ENCODE data around the gene CEBPA.

CEBPA gene

GRCh38 chr19:33264881-33265445 lies 37.4 kb downstream of the CEBPA start:
- no peak overlapping the region for H3K4me3 Mint-ChIP-seq
- no peak overlapping the region for H3K27ac Mint-ChIP-seq (ENCODE audit: low read depth)
- H3K4me1 Mint-ChIP-seq, result peaks cover 26% of the 10 kb centered on the region
- no peaks in the 10 kb centered on the region for H3K9me3 Mint-ChIP-seq
- ATAC-seq (replicated peaks; ENCODE audit: extremely low read depth, poor library complexity, severe bottlenecking) (no peak), DNase-seq (ENCODE audit: low spot score in 2 of 2) (no peak)
- H3K27me3 Mint-ChIP-seq, result peaks cover 11% of the 10 kb centered on the region
- peaks cover 2% of the 10 kb centered on the region for H3K36me3 Mint-ChIP-seq (ENCODE audit: insufficient read depth)

- peaks cover 19% of the 10 kb centered on the region for H3K27me3 Mint-ChIP-seq
- H3K36me3 Mint-ChIP-seq (ENCODE audit: insufficient read depth), result peaks cover 3% of the 10 kb centered on the region
- ATAC-seq (replicated peaks; ENCODE audit: extremely low read depth, poor library complexity, severe bottlenecking) (no peak), DNase-seq (ENCODE audit: low spot score in 2 of 2) (no peak)
- peaks cover 1% of the 10 kb centered on the region for H3K9me3 Mint-ChIP-seq
- peaks cover 26% of the 10 kb centered on the region for H3K4me1 Mint-ChIP-seq
- H3K27ac Mint-ChIP-seq (ENCODE audit: low read depth), result no peak overlapping the region
- H3K4me3 Mint-ChIP-seq, result no peak overlapping the region
Measured at GRCh38 chr19:33263325-33264023, 38.9 kb downstream of the CEBPA start.

DNA sequence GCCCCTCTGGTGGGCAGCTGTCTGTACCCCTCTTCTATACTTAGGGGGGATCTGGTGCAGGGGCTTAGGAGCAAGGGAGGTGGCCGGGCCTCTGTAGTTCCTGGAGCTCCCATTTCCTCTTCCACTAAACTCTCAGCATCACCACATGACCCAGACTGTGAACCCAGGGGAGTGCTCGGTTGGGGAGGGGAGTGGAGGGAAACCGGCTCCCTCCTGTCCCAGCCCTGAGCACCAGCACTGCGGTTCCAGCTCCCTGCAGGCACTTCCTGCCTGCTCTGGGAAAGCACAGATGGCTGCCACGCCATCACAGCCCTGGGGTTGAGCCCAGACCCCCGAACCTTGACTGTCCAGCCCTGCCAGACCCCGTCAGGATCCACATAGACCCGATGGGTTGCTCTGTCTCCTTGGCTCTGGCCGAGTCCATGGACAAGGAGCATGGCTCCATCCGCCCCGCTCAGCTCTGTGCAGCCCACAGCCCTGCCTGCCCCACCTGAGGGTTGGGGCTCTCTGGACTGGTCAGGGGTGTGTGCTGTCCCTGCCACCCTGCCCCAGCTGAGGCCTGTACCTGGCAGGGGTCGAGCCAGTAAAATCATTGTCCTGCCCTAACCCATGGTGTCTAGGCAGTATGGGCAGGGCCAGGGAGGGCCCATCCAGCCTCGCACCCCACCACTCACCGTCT lies 40.7 kb downstream of the CEBPA start:
- no peak for ATAC-seq (replicated peaks; ENCODE audit: extremely low read depth, poor library complexity, severe bottlenecking)
- DNase-seq (ENCODE audit: low spot score in 2 of 2), result no peak
- H3K4me1 Mint-ChIP-seq, result peaks cover 26% of the 10 kb centered on the region
- peaks cover 19% of the 10 kb centered on the region for H3K27me3 Mint-ChIP-seq
- peaks cover 9% of the 10 kb centered on the region for H3K9me3 Mint-ChIP-seq
- H3K27ac Mint-ChIP-seq (ENCODE audit: low read depth), result no peak overlapping the region
- H3K36me3 Mint-ChIP-seq (ENCODE audit: insufficient read depth), result peaks cover 3% of the 10 kb centered on the region
- H3K4me3 Mint-ChIP-seq, result peak overlapping the region; percentile 37

DNA sequence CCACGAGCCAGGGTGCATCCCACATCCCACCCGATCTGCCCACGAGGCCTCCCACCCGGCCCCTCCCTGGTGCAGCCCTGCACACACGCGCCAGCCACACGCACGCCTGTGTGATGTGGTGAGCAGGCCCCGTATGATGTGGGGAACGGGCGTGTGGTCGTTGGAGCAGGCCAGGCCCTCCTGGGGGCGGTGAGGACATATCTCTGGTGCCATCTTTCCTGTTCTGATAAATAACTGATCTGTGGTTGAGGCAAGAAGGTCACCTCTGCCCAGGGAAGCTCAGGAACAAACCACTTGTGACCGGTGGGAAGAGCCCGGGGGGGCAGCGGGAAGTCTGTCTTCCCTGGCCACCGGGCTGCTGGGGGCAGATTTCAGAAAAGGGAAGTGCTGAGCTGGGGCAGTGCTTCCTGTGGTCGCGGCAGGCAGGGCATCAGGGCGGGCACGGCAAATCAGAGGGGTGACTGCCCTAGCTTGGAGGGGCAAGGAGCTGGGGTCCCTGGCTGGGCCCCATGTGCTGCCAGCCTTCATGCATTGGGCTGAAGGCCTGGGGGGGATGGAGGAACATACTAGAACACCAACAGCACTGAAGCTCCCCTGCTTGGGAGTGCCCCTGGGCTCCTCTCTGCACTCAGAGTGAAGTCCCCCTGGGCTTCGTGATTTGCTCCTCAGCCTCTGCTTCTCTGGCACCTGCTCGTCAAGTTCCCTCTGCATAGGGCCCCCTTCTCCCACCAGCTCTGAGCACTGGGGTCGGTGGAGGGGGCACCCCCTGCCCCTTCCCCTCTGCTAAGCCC lies 41.5 kb downstream of the CEBPA start:
- Mint-ChIP-seq H3K4me3 (peak overlapping the region; percentile 37), H3K36me3 (ENCODE audit: insufficient read depth) (peaks cover 3% of the 10 kb centered on the region), H3K9me3 (peaks cover 9% of the 10 kb centered on the region), H3K4me1 (peaks cover 26% of the 10 kb centered on the region), H3K27me3 (peaks cover 19% of the 10 kb centered on the region), H3K27ac (ENCODE audit: low read depth) (peak overlapping the region; percentile 64)
- ATAC-seq (replicated peaks; ENCODE audit: extremely low read depth, poor library complexity, severe bottlenecking) (peak; percentile 36), DNase-seq (ENCODE audit: low spot score in 2 of 2) (no peak)

DNA sequence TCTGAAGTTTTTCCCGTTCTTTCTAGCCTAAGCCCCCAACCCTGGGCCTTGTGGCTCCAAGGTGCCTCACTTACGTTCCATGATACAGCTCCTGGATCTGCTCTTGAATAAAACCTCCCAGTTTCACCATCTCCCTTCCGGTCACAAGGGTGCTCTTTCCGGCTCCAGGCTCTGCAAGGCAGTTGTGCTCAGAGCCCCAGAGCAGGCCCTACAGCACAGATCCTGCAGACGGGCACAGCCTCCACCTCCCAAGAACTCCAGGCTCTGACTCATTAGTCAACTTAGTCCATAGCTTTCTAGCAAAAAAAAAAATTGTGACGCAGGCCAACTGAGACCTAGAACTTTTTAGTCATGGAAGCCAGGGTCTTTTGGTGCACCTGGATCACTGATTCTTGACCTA lies 42.8 kb downstream of the CEBPA start:
- ATAC-seq (replicated peaks; ENCODE audit: extremely low read depth, poor library complexity, severe bottlenecking), result no peak

DNA sequence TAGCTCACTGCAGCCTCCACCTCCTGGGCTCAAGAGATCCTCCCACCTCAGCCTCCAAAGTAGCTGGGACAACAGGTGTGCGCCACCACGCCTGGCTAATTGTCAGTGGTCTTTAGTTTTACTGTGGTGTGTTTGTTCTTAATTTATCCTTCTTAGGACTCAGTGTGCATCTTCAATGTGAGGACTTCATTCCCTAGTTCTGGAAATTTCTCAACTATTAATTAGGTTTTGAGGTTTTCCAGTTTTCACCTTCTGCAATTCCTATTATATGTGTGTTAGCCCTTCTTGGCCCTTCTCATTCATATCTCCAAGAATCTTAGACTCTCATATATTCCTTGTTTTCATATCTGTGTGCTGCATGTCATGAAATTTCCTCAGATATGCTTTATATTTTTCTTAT lies 44.5 kb downstream of the CEBPA start:
- H3K27ac Mint-ChIP-seq (ENCODE audit: low read depth), result no peak overlapping the region
- ATAC-seq (replicated peaks; ENCODE audit: extremely low read depth, poor library complexity, severe bottlenecking) (no peak), DNase-seq (ENCODE audit: low spot score in 2 of 2) (no peak)
- peaks cover 6% of the 10 kb centered on the region for H3K36me3 Mint-ChIP-seq (ENCODE audit: insufficient read depth)
- peaks cover 9% of the 10 kb centered on the region for H3K9me3 Mint-ChIP-seq
- no peak overlapping the region for H3K4me3 Mint-ChIP-seq
- peaks cover 9% of the 10 kb centered on the region for H3K27me3 Mint-ChIP-seq
- H3K4me1 Mint-ChIP-seq, result peaks cover 21% of the 10 kb centered on the region

More for the DNA sequence above, 42.8 kb downstream of the CEBPA start:
- no peak for DNase-seq (ENCODE audit: low spot score in 2 of 2)
- H3K36me3 Mint-ChIP-seq (ENCODE audit: insufficient read depth), result peaks cover 6% of the 10 kb centered on the region
- H3K4me1 Mint-ChIP-seq, result peaks cover 26% of the 10 kb centered on the region
- H3K4me3 Mint-ChIP-seq, result no peak overlapping the region
- peaks cover 15% of the 10 kb centered on the region for H3K27me3 Mint-ChIP-seq
- peaks cover 9% of the 10 kb centered on the region for H3K9me3 Mint-ChIP-seq
- H3K27ac Mint-ChIP-seq (ENCODE audit: low read depth), result no peak overlapping the region

DNA sequence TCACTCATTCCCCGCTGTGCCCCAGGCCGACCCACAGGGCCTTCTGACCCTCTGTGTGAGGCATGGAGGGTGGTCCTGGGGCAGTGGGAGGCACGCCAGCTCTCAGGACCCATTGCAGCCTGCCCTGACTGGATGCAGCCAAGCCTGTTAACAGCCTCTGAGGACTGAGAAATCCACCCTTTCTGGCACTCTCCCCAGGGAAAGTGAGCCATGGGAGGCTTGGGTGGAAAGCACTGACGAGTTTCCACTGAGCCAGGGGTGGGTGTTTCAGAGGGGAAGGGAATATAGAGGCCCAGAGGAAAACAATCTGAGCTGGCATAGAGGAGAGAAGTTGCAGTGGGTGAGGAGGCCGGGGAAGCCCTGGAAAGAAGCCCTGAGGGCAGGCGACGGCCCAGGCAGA lies 46.1 kb downstream of the CEBPA start:
- Mint-ChIP-seq H3K4me1 (peaks cover 8% of the 10 kb centered on the region), H3K36me3 (ENCODE audit: insufficient read depth) (peaks cover 6% of the 10 kb centered on the region), H3K4me3 (no peak overlapping the region), H3K27ac (ENCODE audit: low read depth) (no peak overlapping the region), H3K27me3 (peaks cover 9% of the 10 kb centered on the region), H3K9me3 (peaks cover 9% of the 10 kb centered on the region)
- ATAC-seq (replicated peaks; ENCODE audit: extremely low read depth, poor library complexity, severe bottlenecking) (no peak), DNase-seq (ENCODE audit: low spot score in 2 of 2) (no peak)

DNA sequence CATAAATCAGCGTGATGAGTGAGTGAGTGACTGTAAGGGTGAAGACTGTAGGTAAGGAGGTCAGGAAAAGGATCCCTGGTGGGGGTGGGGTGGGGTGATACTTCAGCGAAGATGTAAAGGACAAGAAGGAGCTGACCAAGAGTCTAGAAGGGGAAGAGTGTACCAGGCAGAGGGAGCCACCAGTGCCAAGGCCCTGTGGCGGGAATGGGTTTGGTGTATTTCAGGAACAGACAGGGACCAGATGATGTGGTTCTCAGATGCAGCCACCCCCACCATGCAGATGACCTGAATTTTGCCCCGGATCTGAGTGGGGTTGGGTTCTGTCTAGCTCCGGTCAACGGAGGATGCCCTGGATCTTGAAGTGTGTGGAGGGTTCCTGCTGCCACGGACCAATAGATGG lies 46.6 kb downstream of the CEBPA start:
- Mint-ChIP-seq H3K27me3 (peaks cover 9% of the 10 kb centered on the region), H3K27ac (ENCODE audit: low read depth) (no peak overlapping the region), H3K36me3 (ENCODE audit: insufficient read depth) (peaks cover 6% of the 10 kb centered on the region), H3K4me3 (no peak overlapping the region), H3K4me1 (peaks cover 3% of the 10 kb centered on the region), H3K9me3 (peaks cover 9% of the 10 kb centered on the region)
- ATAC-seq (replicated peaks; ENCODE audit: extremely low read depth, poor library complexity, severe bottlenecking), result no peak
- DNase-seq (ENCODE audit: low spot score in 2 of 2), result no peak

DNA sequence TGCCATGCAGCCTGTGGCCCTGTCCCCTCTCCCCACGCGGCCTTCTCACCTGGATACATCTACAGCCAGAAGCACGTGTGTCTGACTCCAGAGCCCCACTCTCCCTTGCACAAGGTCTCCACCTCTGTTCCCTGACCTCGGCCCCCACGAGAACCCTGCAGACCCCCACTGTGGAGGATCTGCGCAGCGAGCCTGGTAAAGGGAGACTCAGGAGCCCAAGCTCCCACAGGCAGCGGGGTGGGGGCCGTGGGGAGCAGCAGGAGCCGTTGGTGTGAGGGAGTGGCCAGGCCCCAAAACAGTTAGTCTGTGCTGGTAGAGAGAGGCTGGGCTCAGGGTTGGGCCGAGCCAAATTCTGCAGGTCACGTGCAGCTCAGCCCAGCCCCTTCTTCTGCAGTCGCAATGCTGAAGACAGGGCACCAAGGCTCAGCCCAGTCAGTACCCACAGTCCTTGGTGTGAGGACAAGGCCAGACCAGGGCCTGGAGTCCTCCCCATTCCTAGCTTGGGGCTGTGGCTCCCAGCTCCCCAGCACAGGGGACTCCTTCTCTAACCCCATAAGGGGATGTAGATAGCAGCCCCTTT lies 48.0 kb downstream of the CEBPA start:
- Mint-ChIP-seq H3K4me1 (no peaks in the 10 kb centered on the region), H3K9me3 (peaks cover 9% of the 10 kb centered on the region), H3K27ac (ENCODE audit: low read depth) (no peak overlapping the region), H3K4me3 (no peak overlapping the region), H3K27me3 (peaks cover 3% of the 10 kb centered on the region), H3K36me3 (ENCODE audit: insufficient read depth) (peaks cover 3% of the 10 kb centered on the region)
- DNase-seq (ENCODE audit: low spot score in 2 of 2) (no peak), ATAC-seq (replicated peaks; ENCODE audit: extremely low read depth, poor library complexity, severe bottlenecking) (no peak)

DNA sequence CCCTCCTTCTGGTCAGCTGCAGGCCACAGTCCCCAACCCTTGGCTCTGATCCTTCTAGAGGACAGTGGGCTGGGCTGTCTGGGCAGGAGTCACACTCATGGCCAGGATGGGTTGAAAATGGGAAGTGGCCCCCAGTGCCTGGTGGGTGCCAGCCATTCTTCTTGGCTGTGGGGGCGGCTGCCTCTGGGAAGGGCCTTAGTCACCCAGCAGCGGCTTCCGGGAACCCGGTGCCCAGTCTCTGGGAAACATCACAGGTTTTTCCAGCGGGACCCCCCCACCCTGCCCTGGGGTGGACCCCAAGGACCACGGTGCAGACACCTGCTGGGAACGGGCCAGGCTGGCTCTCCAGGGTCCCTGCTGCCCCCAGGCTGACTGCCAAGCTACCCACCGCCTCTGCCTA lies 49.4 kb downstream of the CEBPA start:
- H3K9me3 Mint-ChIP-seq, result peaks cover 2% of the 10 kb centered on the region
- H3K4me3 Mint-ChIP-seq, result no peak overlapping the region
- no peaks in the 10 kb centered on the region for H3K27me3 Mint-ChIP-seq
- ATAC-seq (replicated peaks; ENCODE audit: extremely low read depth, poor library complexity, severe bottlenecking) (no peak), DNase-seq (ENCODE audit: low spot score in 2 of 2) (no peak)
- peaks cover 3% of the 10 kb centered on the region for H3K36me3 Mint-ChIP-seq (ENCODE audit: insufficient read depth)
- no peak overlapping the region for H3K27ac Mint-ChIP-seq (ENCODE audit: low read depth)
- no peaks in the 10 kb centered on the region for H3K4me1 Mint-ChIP-seq

GRCh38 chr19:33252418-33252962 lies 49.8 kb downstream of the CEBPA start:
- DNase-seq (ENCODE audit: low spot score in 2 of 2) (no peak), ATAC-seq (replicated peaks; ENCODE audit: extremely low read depth, poor library complexity, severe bottlenecking) (no peak)
- H3K27me3 Mint-ChIP-seq, result no peaks in the 10 kb centered on the region
- no peaks in the 10 kb centered on the region for H3K4me1 Mint-ChIP-seq
- peaks cover 3% of the 10 kb centered on the region for H3K36me3 Mint-ChIP-seq (ENCODE audit: insufficient read depth)
- H3K27ac Mint-ChIP-seq (ENCODE audit: low read depth), result no peak overlapping the region
- H3K9me3 Mint-ChIP-seq, result no peaks in the 10 kb centered on the region
- H3K4me3 Mint-ChIP-seq, result no peak overlapping the region

DNA sequence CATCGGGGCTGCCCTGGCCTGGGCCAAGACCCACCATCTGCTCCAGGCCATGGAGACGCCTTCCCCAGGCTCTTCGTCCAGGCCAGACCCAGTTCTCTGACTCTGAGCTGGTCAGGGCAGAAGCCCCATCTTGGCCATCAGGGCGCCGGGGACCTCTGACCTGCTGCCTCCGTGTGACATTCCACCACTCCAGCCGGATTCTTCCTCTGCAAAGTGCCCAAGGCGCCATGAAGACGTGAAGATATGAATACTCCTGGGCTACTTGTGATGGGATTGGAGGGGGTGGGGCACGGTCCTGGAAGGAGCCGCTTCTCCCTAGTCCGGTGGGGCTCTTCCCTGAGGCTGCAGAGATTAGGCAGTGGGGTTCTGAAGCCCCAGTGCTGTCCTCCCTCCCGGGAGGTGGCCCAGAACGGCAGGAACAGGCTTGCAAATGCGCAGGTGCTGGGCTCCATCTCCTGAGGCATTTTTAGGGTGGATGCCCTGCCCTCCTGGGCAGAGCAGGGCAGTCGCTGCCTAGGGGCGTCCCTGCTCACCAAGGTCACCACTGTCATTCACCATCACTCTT lies 50.7 kb downstream of the CEBPA start:
- H3K36me3 Mint-ChIP-seq (ENCODE audit: insufficient read depth), result peaks cover 3% of the 10 kb centered on the region
- no peaks in the 10 kb centered on the region for H3K27me3 Mint-ChIP-seq
- H3K4me3 Mint-ChIP-seq, result no peak overlapping the region
- no peak for ATAC-seq (replicated peaks; ENCODE audit: extremely low read depth, poor library complexity, severe bottlenecking)
- no peak for DNase-seq (ENCODE audit: low spot score in 2 of 2)
- no peaks in the 10 kb centered on the region for H3K4me1 Mint-ChIP-seq
- no peak overlapping the region for H3K27ac Mint-ChIP-seq (ENCODE audit: low read depth)
- H3K9me3 Mint-ChIP-seq, result no peaks in the 10 kb centered on the region
